Measurements from ENCODE around the gene ATP1A4.
A peak's percentile ranks its signal among the peaks of the same experiment; 100 is the strongest.

The ATP1A4 gene

DNA sequence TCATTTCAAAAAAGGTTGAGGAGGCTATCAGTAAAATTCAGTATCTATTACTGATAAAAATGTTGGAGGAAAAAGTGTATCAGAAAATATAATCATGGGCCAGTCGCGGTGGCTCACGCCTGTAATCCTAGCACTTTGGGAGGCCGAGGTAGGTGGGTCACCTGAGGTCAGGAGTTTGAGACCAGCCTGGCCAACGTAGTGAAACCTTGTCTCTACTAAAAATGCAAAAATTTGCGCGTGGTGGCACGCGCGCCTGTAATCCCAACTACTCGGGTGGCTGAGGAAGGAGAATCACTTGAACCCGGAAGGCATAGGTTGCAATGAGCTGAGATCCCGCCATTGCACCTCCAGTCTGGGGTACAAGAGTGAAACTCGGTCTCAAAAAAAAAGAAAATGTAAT is 5.3 kb upstream of the ATP1A4 start:
- no peaks in the 10 kb centered on the region for H3K36me3 ChIP-seq (ENCODE audit: insufficient read depth, low read length)
- H3K9me3 ChIP-seq (ENCODE audit: low read depth, low read length), result no peaks in the 10 kb centered on the region
- no peak overlapping the region for H3K4me3 ChIP-seq
- DNase-seq (ENCODE audit: low read depth, low spot score), result no peak
- no peak overlapping the region for H3K9ac ChIP-seq (ENCODE audit: insufficient read length)
- H3K27ac ChIP-seq, result no peak overlapping the region
- TF ChIP-seq FOXP2 (optimal IDR thresholded peaks at IDR 0.05; ENCODE audit: control extremely low read depth, extremely low read length, insufficient read depth) (no peak), POLR2AphosphoS5 (IDR thresholded peaks at IDR 0.05; ENCODE audit: borderline replicate concordance, low read depth, low read length) (no peak), EZH2 (IDR thresholded peaks at IDR 0.05) (no peak)

GRCh38 chr1:160148121-160148520 is 3.3 kb upstream of the ATP1A4 start:
- Histone ChIP-seq H3K27ac (no peak overlapping the region), H3K9ac (ENCODE audit: insufficient read length) (no peak overlapping the region), H3K4me3 (no peak overlapping the region), H3K36me3 (ENCODE audit: insufficient read depth, low read length) (no peaks in the 10 kb centered on the region), H3K9me3 (ENCODE audit: low read depth, low read length) (no peaks in the 10 kb centered on the region)
- DNase-seq (ENCODE audit: low read depth, low spot score), result no peak
- TF ChIP-seq FOXP2 (optimal IDR thresholded peaks at IDR 0.05; ENCODE audit: control extremely low read depth, extremely low read length, insufficient read depth), result no peak
- TF ChIP-seq EZH2 (IDR thresholded peaks at IDR 0.05), result no peak
- TF ChIP-seq POLR2AphosphoS5 (IDR thresholded peaks at IDR 0.05; ENCODE audit: borderline replicate concordance, low read depth, low read length), result no peak

DNA sequence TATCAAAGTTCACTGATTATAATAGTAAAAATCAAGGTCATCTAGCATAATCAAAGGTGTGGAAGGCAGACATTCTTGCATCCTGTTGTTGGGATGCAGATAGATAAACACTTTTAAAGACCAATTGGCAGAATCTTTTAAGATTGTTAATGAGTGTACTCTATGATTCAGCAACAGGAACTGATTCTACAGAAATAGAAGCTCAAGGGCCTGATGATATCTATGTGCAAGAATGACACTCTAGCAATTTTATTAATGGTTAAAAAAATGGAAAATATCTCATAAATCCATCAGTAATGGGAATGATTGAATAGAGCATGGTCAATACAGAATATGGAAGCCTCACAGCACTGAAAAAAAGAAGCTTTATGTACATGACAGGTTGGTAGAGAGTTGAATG is 2.2 kb upstream of the ATP1A4 start:
- Histone ChIP-seq H3K9me3 (ENCODE audit: low read depth, low read length) (no peaks in the 10 kb centered on the region), H3K4me3 (no peak overlapping the region; the same call in 1 of the 2 replicates), H3K9ac (ENCODE audit: insufficient read length) (no peak overlapping the region), H3K36me3 (ENCODE audit: insufficient read depth, low read length) (no peaks in the 10 kb centered on the region), H3K27ac (peak overlapping the region; percentile 22; the same call in 1 of the 2 replicates)
- TF ChIP-seq FOXP2 (optimal IDR thresholded peaks at IDR 0.05; ENCODE audit: control extremely low read depth, extremely low read length, insufficient read depth) (no peak), POLR2AphosphoS5 (IDR thresholded peaks at IDR 0.05; ENCODE audit: borderline replicate concordance, low read depth, low read length) (no peak), EZH2 (IDR thresholded peaks at IDR 0.05) (no peak)
- no peak for DNase-seq (ENCODE audit: low read depth, low spot score)

DNA sequence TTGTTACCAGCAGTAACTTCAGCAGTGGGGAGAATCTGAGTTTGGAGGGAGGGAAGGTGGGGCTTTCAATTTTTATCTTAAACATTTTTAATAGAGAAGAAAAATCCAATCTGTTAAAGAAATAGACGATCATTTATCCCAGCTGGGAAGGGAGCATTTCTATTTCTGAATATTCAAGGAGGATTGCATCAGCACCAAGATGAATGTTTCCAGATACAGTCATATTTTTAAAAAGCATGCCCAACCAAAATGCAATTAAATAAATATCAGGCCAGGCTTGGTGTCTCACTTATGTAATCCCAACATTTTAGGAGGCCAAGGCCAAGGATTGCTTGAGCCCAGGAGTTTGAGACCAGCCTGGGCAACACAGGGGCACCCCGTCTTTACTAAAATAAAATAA is 1.7 kb upstream of the ATP1A4 start:
- H3K9ac ChIP-seq (ENCODE audit: insufficient read length), result no peak overlapping the region
- peak overlapping the region; percentile 22; the same call in 1 of the 2 replicates for H3K27ac ChIP-seq
- no peaks in the 10 kb centered on the region for H3K36me3 ChIP-seq (ENCODE audit: insufficient read depth, low read length)
- no peak for DNase-seq (ENCODE audit: low read depth, low spot score)
- TF ChIP-seq POLR2AphosphoS5 (IDR thresholded peaks at IDR 0.05; ENCODE audit: borderline replicate concordance, low read depth, low read length) (no peak), FOXP2 (optimal IDR thresholded peaks at IDR 0.05; ENCODE audit: control extremely low read depth, extremely low read length, insufficient read depth) (no peak), EZH2 (IDR thresholded peaks at IDR 0.05) (no peak)
- H3K4me3 ChIP-seq, result no peak overlapping the region; the same call in 1 of the 2 replicates
- H3K9me3 ChIP-seq (ENCODE audit: low read depth, low read length), result no peaks in the 10 kb centered on the region

DNA sequence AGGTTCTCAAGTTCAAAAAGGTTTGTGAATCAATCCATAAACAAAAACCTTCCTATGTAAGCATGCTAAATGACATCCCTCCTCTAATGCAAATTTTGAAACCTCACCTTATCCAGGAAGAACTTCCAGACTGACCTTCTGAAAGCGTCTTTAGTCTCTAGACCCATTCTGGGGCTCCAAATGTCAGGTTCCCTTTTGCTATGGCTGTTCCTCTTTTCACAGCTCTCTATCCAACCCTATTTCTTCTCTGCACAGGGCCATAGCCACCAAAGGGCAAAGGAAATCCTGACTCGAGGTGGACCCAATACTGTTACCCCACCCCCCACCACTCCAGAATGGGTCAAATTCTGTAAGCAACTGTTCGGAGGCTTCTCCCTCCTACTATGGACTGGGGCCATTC is 3.4 kb downstream of the ATP1A4 start:
- Histone ChIP-seq H3K9ac (ENCODE audit: insufficient read length) (no peak overlapping the region), H3K27ac (no peak overlapping the region), H3K4me3 (no peak overlapping the region), H3K9me3 (ENCODE audit: low read depth, low read length) (no peaks in the 10 kb centered on the region), H3K36me3 (ENCODE audit: insufficient read depth, low read length) (no peaks in the 10 kb centered on the region)
- TF ChIP-seq EZH2 (IDR thresholded peaks at IDR 0.05) (no peak), FOXP2 (optimal IDR thresholded peaks at IDR 0.05; ENCODE audit: control extremely low read depth, extremely low read length, insufficient read depth) (no peak), POLR2AphosphoS5 (IDR thresholded peaks at IDR 0.05; ENCODE audit: borderline replicate concordance, low read depth, low read length) (no peak)
- DNase-seq (ENCODE audit: low read depth, low spot score), result no peak

DNA sequence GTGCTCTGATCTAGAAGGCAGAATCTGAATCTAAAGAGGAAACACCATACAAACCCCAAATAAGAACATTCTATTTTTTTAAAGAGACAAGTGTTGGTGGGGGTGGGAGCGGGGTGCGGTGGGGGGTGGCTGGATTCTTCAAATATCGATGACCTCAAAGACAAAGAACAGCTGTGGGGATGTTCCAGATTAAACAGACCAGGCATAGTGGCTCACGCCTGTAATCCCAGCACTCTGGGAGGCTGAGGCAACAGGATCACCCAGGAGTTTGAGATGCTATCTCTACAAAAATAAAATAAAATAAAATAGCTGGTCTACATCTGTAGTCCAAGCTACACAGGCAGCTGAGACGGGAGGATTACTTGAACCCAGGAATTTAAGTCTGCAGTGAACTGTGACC is 5.0 kb downstream of the ATP1A4 start:
- no peak for DNase-seq (ENCODE audit: low read depth, low spot score)
- TF ChIP-seq EZH2 (IDR thresholded peaks at IDR 0.05) (no peak), FOXP2 (optimal IDR thresholded peaks at IDR 0.05; ENCODE audit: control extremely low read depth, extremely low read length, insufficient read depth) (no peak), POLR2AphosphoS5 (IDR thresholded peaks at IDR 0.05; ENCODE audit: borderline replicate concordance, low read depth, low read length) (no peak)
- no peak overlapping the region for H3K4me3 ChIP-seq
- no peaks in the 10 kb centered on the region for H3K36me3 ChIP-seq (ENCODE audit: insufficient read depth, low read length)
- H3K27ac ChIP-seq, result no peak overlapping the region
- no peak overlapping the region for H3K9ac ChIP-seq (ENCODE audit: insufficient read length)
- no peaks in the 10 kb centered on the region for H3K9me3 ChIP-seq (ENCODE audit: low read depth, low read length)

DNA sequence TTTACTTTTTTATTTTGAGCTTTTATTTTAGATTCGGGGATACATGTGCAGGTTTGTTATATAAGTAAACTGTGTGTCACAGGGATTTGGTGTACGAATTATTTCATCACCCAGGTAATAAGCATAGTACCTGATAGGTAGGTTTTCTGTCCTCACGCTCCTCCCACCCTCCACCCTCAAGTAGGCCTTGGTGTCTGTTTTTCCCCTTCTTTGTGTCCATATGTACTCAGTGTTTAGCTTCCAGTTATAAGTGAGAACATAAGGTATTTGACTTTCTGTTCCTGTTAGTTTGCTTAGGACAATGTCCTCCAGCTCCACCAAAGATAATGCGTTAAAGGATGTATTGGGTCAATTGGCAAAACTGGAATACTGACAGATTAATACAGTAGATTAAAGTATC is 5.8 kb downstream of the ATP1A4 start:
- DNase-seq (ENCODE audit: low read depth, low spot score), result no peak
- no peaks in the 10 kb centered on the region for H3K9me3 ChIP-seq (ENCODE audit: low read depth, low read length)
- H3K4me3 ChIP-seq, result no peak overlapping the region
- no peak overlapping the region for H3K27ac ChIP-seq
- no peak overlapping the region for H3K9ac ChIP-seq (ENCODE audit: insufficient read length)
- TF ChIP-seq FOXP2 (optimal IDR thresholded peaks at IDR 0.05; ENCODE audit: control extremely low read depth, extremely low read length, insufficient read depth), result no peak
- no peaks in the 10 kb centered on the region for H3K36me3 ChIP-seq (ENCODE audit: insufficient read depth, low read length)

DNA sequence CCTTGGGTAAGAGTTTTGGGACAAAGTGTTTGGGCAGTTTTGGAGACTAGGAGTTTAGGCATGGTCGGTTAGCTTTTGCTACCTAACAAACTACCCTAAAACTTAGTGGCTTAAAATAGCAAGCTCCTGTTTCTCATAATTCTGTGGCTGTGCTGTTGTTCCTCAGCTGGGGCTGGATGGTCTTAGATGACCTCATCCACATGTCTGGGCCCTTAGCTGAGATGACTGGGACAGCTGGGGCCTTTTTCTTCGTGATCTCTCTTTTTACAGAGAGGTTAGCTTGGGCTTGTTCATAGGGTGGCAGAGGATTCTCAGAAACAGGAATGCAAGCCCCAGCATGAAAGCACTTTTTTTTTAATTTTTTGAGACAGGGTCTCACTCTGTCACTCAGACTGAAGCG is 6.6 kb downstream of the ATP1A4 start:
- H3K36me3 ChIP-seq (ENCODE audit: insufficient read depth, low read length), result no peaks in the 10 kb centered on the region
- no peak for DNase-seq (ENCODE audit: low read depth, low spot score)
- H3K9me3 ChIP-seq (ENCODE audit: low read depth, low read length), result no peaks in the 10 kb centered on the region
- H3K4me3 ChIP-seq, result no peak overlapping the region
- H3K27ac ChIP-seq, result no peak overlapping the region
- no peak overlapping the region for H3K9ac ChIP-seq (ENCODE audit: insufficient read length)
- TF ChIP-seq FOXP2 (optimal IDR thresholded peaks at IDR 0.05; ENCODE audit: control extremely low read depth, extremely low read length, insufficient read depth) (no peak), POLR2AphosphoS5 (IDR thresholded peaks at IDR 0.05; ENCODE audit: borderline replicate concordance, low read depth, low read length) (no peak), EZH2 (IDR thresholded peaks at IDR 0.05) (no peak)

GRCh38 chr1:160158534-160158933 is 7.1 kb downstream of the ATP1A4 start:
- DNase-seq (ENCODE audit: low read depth, low spot score), result no peak
- H3K4me3 ChIP-seq, result no peak overlapping the region
- TF ChIP-seq POLR2AphosphoS5 (IDR thresholded peaks at IDR 0.05; ENCODE audit: borderline replicate concordance, low read depth, low read length) (no peak), FOXP2 (optimal IDR thresholded peaks at IDR 0.05; ENCODE audit: control extremely low read depth, extremely low read length, insufficient read depth) (no peak), EZH2 (IDR thresholded peaks at IDR 0.05) (no peak)
- H3K36me3 ChIP-seq (ENCODE audit: insufficient read depth, low read length), result no peaks in the 10 kb centered on the region
- no peak overlapping the region for H3K9ac ChIP-seq (ENCODE audit: insufficient read length)
- no peak overlapping the region for H3K27ac ChIP-seq
- H3K9me3 ChIP-seq (ENCODE audit: low read depth, low read length), result no peaks in the 10 kb centered on the region
